ENCODE measurements around the gene ABCC12.

Gene ABCC12

DNA sequence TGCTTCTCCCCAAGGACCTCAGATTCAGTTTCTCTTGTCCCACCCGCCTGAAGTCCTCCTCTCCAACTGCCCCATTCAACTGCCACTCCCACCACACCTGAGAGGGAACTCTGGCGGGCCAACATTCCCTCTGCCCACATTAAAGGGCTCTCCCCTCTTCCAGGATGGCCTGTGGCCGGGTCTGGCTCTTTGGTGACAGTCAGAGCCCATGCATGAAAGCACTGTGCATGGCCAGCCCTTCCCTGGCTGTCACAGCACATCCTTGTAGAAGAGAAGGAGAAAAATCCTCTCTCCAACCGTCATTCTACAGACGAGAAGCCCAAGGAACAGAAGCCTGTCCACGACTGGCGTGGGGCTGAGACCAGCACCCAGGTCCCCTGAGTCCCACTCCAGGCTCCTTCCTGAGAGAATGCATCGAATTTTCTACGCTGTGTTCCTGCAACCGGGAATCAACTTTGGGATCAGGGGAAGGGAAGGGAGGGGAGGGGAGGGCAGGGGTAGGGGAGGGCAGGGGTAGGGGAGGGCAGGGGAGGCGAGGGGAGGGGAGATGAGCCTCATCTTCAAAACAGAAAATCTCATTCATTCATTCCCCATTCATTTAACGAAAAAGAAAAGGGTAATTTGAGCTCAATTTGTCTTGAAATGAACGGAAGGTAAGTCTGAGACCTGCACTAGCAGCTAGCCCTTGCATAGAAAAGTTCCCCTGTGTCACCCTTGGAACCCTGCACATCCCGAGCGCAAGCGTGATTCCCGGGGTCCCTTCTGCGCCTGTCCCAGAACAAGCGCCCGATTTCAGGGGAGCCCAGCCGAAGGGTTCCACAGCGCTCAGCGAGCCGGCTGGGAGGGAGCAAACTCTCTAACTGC is at the start of gene ABCC12:
ABCC12 (minus strand) TSS at position 68 of the 864 bp plus-strand sequence. CDS start 9,569 bp downstream, outside the sequence.
- ChIA-PET POLR2A (no interaction called here), CTCF (interaction anchor here (0.6 kb wide), 1 partner anchor 204 kb away, joined by 3 read pairs; no protein-coding TSS in a partner anchor)
- DNase-seq (ENCODE audit: extremely low spot score): no peak
- TF ChIP-seq SUZ12 (IDR thresholded peaks at IDR 0.05) (no peak), L3MBTL2 (conservative IDR thresholded peaks at IDR 0.05) (no peak), ARNT (IDR thresholded peaks at IDR 0.05) (no peak)

DNA sequence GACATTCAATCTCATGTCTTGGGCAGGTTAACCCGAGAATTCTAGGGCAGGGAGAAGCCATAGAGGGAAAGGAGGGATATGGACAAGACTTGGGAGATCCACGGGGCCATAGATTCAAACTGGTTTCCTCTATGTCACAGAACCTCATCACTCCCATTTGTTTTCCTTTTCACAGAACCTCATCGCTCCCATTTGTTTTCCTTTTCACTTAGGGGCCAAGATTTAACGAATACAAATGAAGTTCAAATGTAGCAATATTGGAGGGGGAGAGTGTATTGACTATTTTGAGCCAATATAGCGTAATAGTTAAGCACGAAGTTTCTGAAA is 49.0 kb upstream of the ABCC12 start:
- TF ChIP-seq BHLHE40 (IDR thresholded peaks at IDR 0.05; ENCODE audit: borderline replicate concordance) (no peak), FOXA1 (IDR thresholded peaks at IDR 0.05) (no peak), ELF4 (IDR thresholded peaks at IDR 0.05) (no peak), TARDBP (IDR thresholded peaks at IDR 0.05) (no peak), SUZ12 (IDR thresholded peaks at IDR 0.05) (no peak), LEF1 (IDR thresholded peaks at IDR 0.05; ENCODE audit: borderline replicate concordance) (no peak), FOXM1 (IDR thresholded peaks at IDR 0.05; ENCODE audit: borderline replicate concordance) (no peak), FOXK2 (IDR thresholded peaks at IDR 0.05) (no peak), NFRKB (IDR thresholded peaks at IDR 0.05) (no peak), SP1 (IDR thresholded peaks at IDR 0.05) (no peak), HDGF (IDR thresholded peaks at IDR 0.05; ENCODE audit: borderline replicate concordance) (no peak), CTBP1 (IDR thresholded peaks at IDR 0.05; ENCODE audit: borderline replicate concordance) (no peak), PKNOX1 (IDR thresholded peaks at IDR 0.05) (no peak), ZNF384 (IDR thresholded peaks at IDR 0.05) (no peak), L3MBTL2 (conservative IDR thresholded peaks at IDR 0.05) (no peak), ARNT (IDR thresholded peaks at IDR 0.05) (no peak)
- ChIA-PET POLR2A (no interaction called here), CTCF (no interaction called here)
- DNase-seq (ENCODE audit: extremely low spot score): no peak

DNA sequence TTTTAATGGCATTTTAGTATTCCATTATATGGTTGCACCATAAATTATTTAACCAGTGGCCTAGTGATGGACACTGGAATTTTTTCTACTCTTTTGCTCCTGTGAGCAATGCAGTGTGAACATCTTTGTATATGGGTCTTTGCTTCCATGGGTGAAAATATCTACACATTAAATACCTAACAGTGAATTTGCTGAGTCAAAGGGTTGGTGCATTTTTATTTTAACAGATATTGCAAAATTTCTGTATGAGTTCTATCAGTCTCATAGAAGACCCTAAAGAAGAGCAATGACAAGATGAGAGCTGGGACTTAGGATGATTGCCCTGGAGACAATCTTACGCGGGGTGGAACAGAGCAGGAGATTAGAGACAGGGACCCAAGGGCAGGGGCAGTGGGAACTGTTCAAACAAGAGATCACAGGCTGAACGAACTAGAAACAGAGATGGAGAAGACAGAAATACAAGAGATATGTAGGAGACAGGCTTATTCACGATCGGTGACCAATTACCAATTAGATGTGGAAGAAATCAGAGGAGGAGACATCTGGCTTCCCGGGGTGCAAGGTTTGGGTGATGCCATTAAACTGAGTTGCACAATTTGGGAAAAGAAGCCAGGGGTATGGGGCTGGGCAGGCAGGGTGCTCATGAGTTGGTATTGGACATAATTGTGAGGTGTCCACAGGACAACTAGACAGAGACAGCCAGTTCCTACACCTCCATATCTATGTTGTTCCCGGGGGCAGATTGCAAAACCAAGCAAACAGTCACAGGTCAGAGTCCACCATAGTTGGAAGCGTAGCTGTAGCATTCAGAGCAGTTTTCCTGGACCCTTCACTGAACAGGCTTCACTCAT is 48.4 kb upstream of the ABCC12 start:
- CTCF ChIA-PET: no interaction called here
- POLR2A ChIA-PET: no interaction called here
- no peak for TF ChIP-seq ARNT (IDR thresholded peaks at IDR 0.05)
- no peak for TF ChIP-seq FOXM1 (IDR thresholded peaks at IDR 0.05; ENCODE audit: borderline replicate concordance)
- TF ChIP-seq FOXK2 (IDR thresholded peaks at IDR 0.05): no peak
- no peak for TF ChIP-seq ELF4 (IDR thresholded peaks at IDR 0.05)
- no peak for TF ChIP-seq SUZ12 (IDR thresholded peaks at IDR 0.05)
- no peak for TF ChIP-seq NFRKB (IDR thresholded peaks at IDR 0.05)
- no peak for TF ChIP-seq PKNOX1 (IDR thresholded peaks at IDR 0.05)
- no peak for DNase-seq (ENCODE audit: extremely low spot score)

DNA sequence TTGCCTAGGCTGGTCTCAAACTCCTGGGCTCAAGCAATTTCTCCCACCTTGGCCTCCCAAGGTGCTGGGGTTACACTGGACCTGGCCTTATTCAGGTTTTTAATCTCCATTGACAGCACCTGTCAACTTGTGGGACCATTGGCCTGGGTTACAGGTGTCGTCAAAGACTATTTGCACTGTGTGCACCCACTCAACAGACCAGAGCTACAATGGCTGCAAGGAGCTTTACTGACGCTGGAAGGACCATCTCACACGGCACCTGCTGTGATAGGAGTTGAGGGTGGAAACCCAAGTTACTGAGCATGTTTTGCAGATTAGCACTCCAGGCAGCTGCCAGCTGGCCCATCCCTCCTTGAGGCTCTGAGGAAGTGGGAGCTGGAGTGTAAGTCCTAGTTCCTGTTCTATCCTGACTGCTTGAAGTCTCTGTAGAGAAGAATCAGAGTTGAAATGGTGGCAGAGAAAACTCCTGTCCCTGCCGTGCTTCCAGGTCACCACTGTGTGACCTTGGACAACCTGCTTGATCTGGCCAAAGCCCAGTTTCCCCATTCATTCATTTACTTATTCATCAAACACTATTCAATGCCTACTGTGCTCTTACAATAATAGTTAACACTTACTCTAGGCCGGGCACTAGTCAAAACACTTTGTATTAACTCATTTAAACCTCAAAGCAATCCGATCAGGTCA is 45.9 kb upstream of the ABCC12 start:
- no peak for DNase-seq (ENCODE audit: extremely low spot score)
- ChIA-PET CTCF (no interaction called here), POLR2A (no interaction called here)
- TF ChIP-seq FOXM1 (IDR thresholded peaks at IDR 0.05; ENCODE audit: borderline replicate concordance) (no peak), L3MBTL2 (conservative IDR thresholded peaks at IDR 0.05) (no peak), ELF4 (IDR thresholded peaks at IDR 0.05) (no peak), BHLHE40 (IDR thresholded peaks at IDR 0.05; ENCODE audit: borderline replicate concordance) (no peak), CTBP1 (IDR thresholded peaks at IDR 0.05; ENCODE audit: borderline replicate concordance) (no peak), PKNOX1 (IDR thresholded peaks at IDR 0.05) (no peak), SUZ12 (IDR thresholded peaks at IDR 0.05) (no peak), NFRKB (IDR thresholded peaks at IDR 0.05) (no peak), FOXK2 (IDR thresholded peaks at IDR 0.05) (no peak), FOXA1 (IDR thresholded peaks at IDR 0.05) (no peak), HDGF (IDR thresholded peaks at IDR 0.05; ENCODE audit: borderline replicate concordance) (no peak), ZNF384 (IDR thresholded peaks at IDR 0.05) (no peak), TARDBP (IDR thresholded peaks at IDR 0.05) (no peak), LEF1 (IDR thresholded peaks at IDR 0.05; ENCODE audit: borderline replicate concordance) (no peak)

- DNase-seq (ENCODE audit: extremely low spot score): no peak
- ChIA-PET POLR2A (no interaction called here), CTCF (no interaction called here)
- no peak for TF ChIP-seq NFRKB (IDR thresholded peaks at IDR 0.05)
- no peak for TF ChIP-seq ELF4 (IDR thresholded peaks at IDR 0.05)
- no peak for TF ChIP-seq PKNOX1 (IDR thresholded peaks at IDR 0.05)
- TF ChIP-seq CTBP1 (IDR thresholded peaks at IDR 0.05; ENCODE audit: borderline replicate concordance): no peak
- TF ChIP-seq FOXK2 (IDR thresholded peaks at IDR 0.05): no peak
- TF ChIP-seq HDGF (IDR thresholded peaks at IDR 0.05; ENCODE audit: borderline replicate concordance): no peak
- TF ChIP-seq ARNT (IDR thresholded peaks at IDR 0.05): no peak
- no peak for TF ChIP-seq FOXA1 (IDR thresholded peaks at IDR 0.05)
- TF ChIP-seq FOXM1 (IDR thresholded peaks at IDR 0.05; ENCODE audit: borderline replicate concordance): no peak
- TF ChIP-seq SP1 (IDR thresholded peaks at IDR 0.05): no peak
- no peak for TF ChIP-seq SUZ12 (IDR thresholded peaks at IDR 0.05)
- no peak for TF ChIP-seq ZNF384 (IDR thresholded peaks at IDR 0.05)
Observed at GRCh38 chr16:48197294-48197693, 41.5 kb upstream of the ABCC12 start.
